Upper lobe of right lung (tissue), 1 donor: ENCODE measurements around the gene NACC2. TPM values are rescaled to one million over a fixed set of nuclear protein-coding genes. Genes with fewer than 3 reads are reported as not detected.
A peak's percentile ranks its signal among the peaks of the same experiment; 100 is the strongest.

ENCODE experiments used
- ATAC-seq: fragments of 200-7000 bp; cut with Tn5 transposase; one replicate; pipeline ENCODE4 v1.9.1; 2020; ENCODE audit warnings: mild to moderate bottlenecking, moderate library complexity
- DNase-seq: peaks from one replicate; pipeline ENCODE4 v3.0.0-alpha.2; 2020
- H3K27ac ChIP-seq: fragments of 200-600 bp; one replicate; pipeline ENCODE4 v1.8.0; 2022
- H3K27me3 ChIP-seq: fragments of 200-600 bp; one replicate; pipeline ENCODE4 v1.8.0; 2022; ENCODE audit warnings: mild to moderate bottlenecking
- H3K36me3 ChIP-seq: fragments of 200-600 bp; one replicate; pipeline ENCODE4 v1.8.0; 2022
- H3K4me1 ChIP-seq: fragments of 200-600 bp; one replicate; pipeline ENCODE4 v1.8.0; 2022
- H3K4me3 ChIP-seq: fragments of 200-600 bp; one replicate; pipeline ENCODE4 v1.8.0; 2022; ENCODE audit warnings: mild to moderate bottlenecking
- H3K9me3 ChIP-seq: fragments of 200-600 bp; one replicate; pipeline ENCODE4 v1.8.0; 2022
- CTCF ChIP-seq: fragments of 200-600 bp; IDR thresholded peaks from one replicate; pipeline ENCODE4 v1.8.0; 2022; ENCODE audit warnings: antibody characterized with exemption
- intact Hi-C: fragments of 100-400 bp; cut with DNase I; formaldehyde crosslinking; loops from one replicate; pipeline ENCODE4 v1.11.0; 2022
- total RNA-seq: library from RNA; stranded (reverse); fragmentation: NEBNext Ultra II Directional; extraction: Animal tissue kit (Norgen Biotek cat#: 25700); gene quantifications from one replicate; pipeline ENCODE4 v1.2.1, GENCODE V29; 2021
- donor health status: DM: no; HTN: yes; CAD: no; lungs with severe emphysema.

Gene NACC2
- total RNA-seq, 1 donor from 2014 or later, result 33.5 TPM

- peaks cover 9% of the 10 kb centered on the region for H3K27me3 ChIP-seq
- H3K27ac ChIP-seq, result no peak overlapping the region
- no peaks in the 10 kb centered on the region for H3K36me3 ChIP-seq
- H3K9me3 ChIP-seq, result no peaks in the 10 kb centered on the region
- ATAC-seq (no peak), DNase-seq (no peak)
- no peak for TF ChIP-seq CTCF
- no peak overlapping the region for H3K4me3 ChIP-seq
- intact Hi-C loops, result no loop called here
- H3K4me1 ChIP-seq, result peaks cover 9% of the 10 kb centered on the region
Observed at GRCh38 chr9:135982499-135983207, 112.4 kb downstream of the NACC2 start.

- Histone ChIP-seq H3K9me3 (no peaks in the 10 kb centered on the region), H3K27ac (no peak overlapping the region), H3K4me1 (peaks cover 9% of the 10 kb centered on the region), H3K27me3 (peaks cover 4% of the 10 kb centered on the region), H3K4me3 (no peak overlapping the region), H3K36me3 (no peaks in the 10 kb centered on the region)
- TF ChIP-seq CTCF, result no peak
- no peak for DNase-seq
- intact Hi-C loops, result no loop called here
- ATAC-seq, result no peak
Observed at GRCh38 chr9:135980926-135981630, 114.0 kb downstream of the NACC2 start.

GRCh38 chr9:135979547-135980166 lies 115.4 kb downstream of the NACC2 start:
- intact Hi-C loops, result no loop called here
- no peak for DNase-seq
- Histone ChIP-seq H3K27me3 (peaks cover 4% of the 10 kb centered on the region), H3K36me3 (no peaks in the 10 kb centered on the region), H3K9me3 (no peaks in the 10 kb centered on the region), H3K4me3 (no peak overlapping the region), H3K4me1 (peaks cover 9% of the 10 kb centered on the region), H3K27ac (no peak overlapping the region)
- TF ChIP-seq CTCF, result no peak
- ATAC-seq, result no peak

DNA sequence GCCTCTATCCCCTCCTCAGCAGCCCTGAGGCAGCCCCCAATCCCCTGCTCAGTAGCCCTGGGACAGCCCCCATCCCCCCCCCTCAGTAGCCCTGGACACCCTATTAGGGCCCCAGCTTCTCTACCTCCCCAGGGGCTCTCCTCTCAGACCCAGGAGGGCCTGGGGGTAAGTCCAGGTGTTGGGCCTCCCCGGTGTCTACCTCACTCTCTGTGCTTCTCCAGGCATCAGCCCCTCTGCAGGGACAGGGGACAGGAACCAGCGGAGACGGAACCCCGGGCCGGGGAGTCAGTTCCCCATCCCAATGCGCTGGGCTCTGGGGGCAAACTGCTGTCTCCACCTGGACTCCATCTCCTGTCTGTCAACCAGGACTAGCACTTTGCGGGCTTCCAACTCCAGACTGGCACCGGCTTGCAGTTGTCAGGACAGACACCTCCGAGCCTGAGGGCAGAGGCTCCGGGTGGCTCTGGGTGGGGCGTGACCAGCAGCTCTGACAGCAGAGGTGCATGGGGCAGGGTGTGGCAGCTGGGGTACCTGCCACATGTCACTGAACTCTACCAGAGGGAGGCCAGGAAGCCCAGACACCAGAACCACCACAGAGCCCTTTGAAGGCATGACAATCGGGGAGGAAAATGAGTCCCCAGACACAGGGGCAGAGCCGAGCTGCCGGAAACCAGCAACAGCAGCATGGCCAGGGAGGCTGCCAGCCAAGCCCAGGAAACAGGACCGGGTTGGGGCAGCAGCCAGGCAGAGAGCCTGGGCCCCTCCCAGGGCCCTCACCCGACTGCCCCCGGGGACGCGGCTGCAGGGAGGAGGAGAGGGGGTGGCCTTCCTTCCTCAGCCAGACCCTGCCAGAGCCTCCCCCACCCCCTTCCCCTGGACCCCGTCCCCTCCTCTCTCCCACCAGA lies 116.2 kb downstream of the NACC2 start:
- Histone ChIP-seq H3K27ac (no peak overlapping the region), H3K9me3 (no peaks in the 10 kb centered on the region), H3K4me1 (peaks cover 9% of the 10 kb centered on the region), H3K36me3 (no peaks in the 10 kb centered on the region), H3K27me3 (peaks cover 4% of the 10 kb centered on the region), H3K4me3 (no peak overlapping the region)
- ATAC-seq (peak; percentile 36), DNase-seq (no peak)
- intact Hi-C loops, result no loop called here
- TF ChIP-seq CTCF, result no peak

DNA sequence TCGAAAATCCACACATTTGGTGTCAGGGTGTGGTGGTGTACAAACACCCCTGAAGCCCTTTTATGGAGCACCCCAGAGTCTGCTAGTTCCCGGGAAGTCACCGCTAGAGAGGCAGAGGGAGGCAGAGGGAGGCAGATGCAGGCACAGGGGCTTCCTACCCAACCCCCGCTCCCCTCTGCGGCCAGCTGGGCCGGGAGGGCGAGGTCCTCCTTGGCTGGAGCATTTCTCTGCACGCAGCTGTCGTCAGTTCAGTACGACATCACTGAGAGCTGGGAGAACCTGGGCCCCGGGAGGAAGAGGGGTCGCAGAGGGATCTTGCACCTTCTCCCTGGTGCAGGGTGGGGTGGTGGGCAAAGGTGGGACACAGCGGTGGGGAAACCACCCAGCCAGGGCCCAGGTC lies 118.1 kb downstream of the NACC2 start:
- H3K27ac ChIP-seq, result no peak overlapping the region
- TF ChIP-seq CTCF, result no peak
- no peak for DNase-seq

More for the DNA sequence above, 118.1 kb downstream of the NACC2 start:
- H3K4me3 ChIP-seq, result no peak overlapping the region
- intact Hi-C loops, result no loop called here
- ATAC-seq, result no peak
- H3K27me3 ChIP-seq, result peaks cover 4% of the 10 kb centered on the region
- H3K9me3 ChIP-seq, result no peaks in the 10 kb centered on the region
- H3K36me3 ChIP-seq, result no peaks in the 10 kb centered on the region
- H3K4me1 ChIP-seq, result peaks cover 9% of the 10 kb centered on the region
